Neural cell (in vitro differentiated cells): ENCODE data around the gene ELOVL7.

Source experiments
- REST ChIP-seq: IDR thresholded peaks from 2 replicates; pipeline ENCODE4 v1.6.1; 2012; ENCODE audit warnings: borderline replicate concordance
- TF ChIP-seq, protein P1 (sequence below): fragments of 450-650 bp; IDR thresholded peaks from 2 replicates; pipeline ENCODE4 v1.5.1; 2014; ENCODE audit warnings: antibody characterized with exemption, mild to moderate bottlenecking, moderate library complexity; ENCODE audit not compliant: poor library complexity, severe bottlenecking

- TF ChIP-seq REST = no peak
- TF ChIP-seq, protein P1, sequence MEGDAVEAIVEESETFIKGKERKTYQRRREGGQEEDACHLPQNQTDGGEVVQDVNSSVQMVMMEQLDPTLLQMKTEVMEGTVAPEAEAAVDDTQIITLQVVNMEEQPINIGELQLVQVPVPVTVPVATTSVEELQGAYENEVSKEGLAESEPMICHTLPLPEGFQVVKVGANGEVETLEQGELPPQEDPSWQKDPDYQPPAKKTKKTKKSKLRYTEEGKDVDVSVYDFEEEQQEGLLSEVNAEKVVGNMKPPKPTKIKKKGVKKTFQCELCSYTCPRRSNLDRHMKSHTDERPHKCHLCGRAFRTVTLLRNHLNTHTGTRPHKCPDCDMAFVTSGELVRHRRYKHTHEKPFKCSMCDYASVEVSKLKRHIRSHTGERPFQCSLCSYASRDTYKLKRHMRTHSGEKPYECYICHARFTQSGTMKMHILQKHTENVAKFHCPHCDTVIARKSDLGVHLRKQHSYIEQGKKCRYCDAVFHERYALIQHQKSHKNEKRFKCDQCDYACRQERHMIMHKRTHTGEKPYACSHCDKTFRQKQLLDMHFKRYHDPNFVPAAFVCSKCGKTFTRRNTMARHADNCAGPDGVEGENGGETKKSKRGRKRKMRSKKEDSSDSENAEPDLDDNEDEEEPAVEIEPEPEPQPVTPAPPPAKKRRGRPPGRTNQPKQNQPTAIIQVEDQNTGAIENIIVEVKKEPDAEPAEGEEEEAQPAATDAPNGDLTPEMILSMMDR = no peak
Measured at GRCh38 chr5:60823574-60823973, 20.5 kb downstream of the ELOVL7 start.
